K562 (cell line): Measurements from ENCODE around the gene RIMS3. TPM values are rescaled to one million over a fixed set of nuclear protein-coding genes. Genes with fewer than 3 reads are reported as not detected.
A peak's percentile ranks its signal among the peaks of the same experiment; 100 is the strongest.

Experiments
- BRD4 ChIP-seq: fragments of 200-600 bp; sonication (generic); IDR thresholded peaks from 2 replicates; pipeline ENCODE4 v1.6.1; 2017; ENCODE audit warnings: inconsistent platforms
- BRD9 ChIP-seq: fragments of 450-650 bp; IDR thresholded peaks from 2 replicates; pipeline ENCODE4 v1.6.1; 2018; ENCODE audit warnings: low read depth; ENCODE audit not compliant: partially characterized antibody
- CEBPG ChIP-seq, 3 experiments: fragments of 200-800 bp in 1 of 3; sonication (Bioruptor generic) in 1 of 3; sonication (generic) in 1 of 3; formaldehyde crosslinking in 1 of 3; IDR thresholded peaks in 2 of 3; conservative IDR thresholded peaks in 1 of 3; 2 replicates each; pipeline versions ENCODE4 v1.6.1 to v1.8.0; 2016 to 2022; ENCODE audit warnings: missing compliant biosample characterization in 2 of 3, missing genetic modification characterization in 2 of 3, mild to moderate bottlenecking in 1 of 3, missing genetic modification reagents in 1 of 3
- ELK3 ChIP-seq: fragments of 450-650 bp; formaldehyde crosslinking; IDR thresholded peaks from 2 replicates; pipeline ENCODE4 v1.4.0; 2020; ENCODE audit warnings: mild to moderate bottlenecking
- FUS ChIP-seq: fragments of 200-400 bp; formaldehyde crosslinking; optimal IDR thresholded peaks from 2 replicates; pipeline ENCODE3; 2017; ENCODE audit warnings: low read depth, low read length
- GATAD2A ChIP-seq: fragments of 450-650 bp; IDR thresholded peaks from 2 replicates; pipeline ENCODE4 v1.6.1; 2017
- GMEB1 ChIP-seq: fragments of 250-450 bp; sonication (Bioruptor Pico); IDR thresholded peaks from 2 replicates; pipeline ENCODE4 v1.4.0; 2020; ENCODE audit warnings: mild to moderate bottlenecking
- GTF2E2 ChIP-seq: fragments of 200-800 bp; sonication (Bioruptor generic); IDR thresholded peaks from 2 replicates; pipeline ENCODE4 v1.6.1; 2016; ENCODE audit warnings: missing genetic modification characterization, missing compliant biosample characterization
- HIVEP1 ChIP-seq: fragments of 250-450 bp; sonication (Bioruptor Pico); IDR thresholded peaks from 2 replicates; pipeline ENCODE4 v1.4.0; 2020; ENCODE audit warnings: mild to moderate bottlenecking
- IRF2 ChIP-seq: sonication (generic); formaldehyde crosslinking; IDR thresholded peaks from 2 replicates; pipeline ENCODE4 v1.8.1; 2022; ENCODE audit warnings: mild to moderate bottlenecking, missing genetic modification reagents
- KDM5B ChIP-seq: fragments of 200-600 bp; sonication (generic); IDR thresholded peaks from 2 replicates; pipeline ENCODE4 v1.6.1; 2012; ENCODE audit warnings: low read depth, mild to moderate bottlenecking, moderate library complexity, low read length, control low read depth, inconsistent platforms; ENCODE audit not compliant: insufficient replicate concordance
- MAFF ChIP-seq: IDR thresholded peaks from 2 replicates; pipeline ENCODE4 v1.6.1; 2012; ENCODE audit warnings: low read length, improper control_type of control experiment
- NCOR1 ChIP-seq: fragments of 450-650 bp; IDR thresholded peaks from 2 replicates; pipeline ENCODE4 v1.6.1; 2016; ENCODE audit warnings: mild to moderate bottlenecking, moderate library complexity
- NFIC ChIP-seq: fragments of 450-650 bp; IDR thresholded peaks from 2 replicates; pipeline ENCODE4 v1.6.1; 2017; ENCODE audit warnings: mild to moderate bottlenecking, inconsistent platforms
- NFXL1 ChIP-seq: fragments of 450-650 bp; formaldehyde crosslinking; IDR thresholded peaks from 2 replicates; pipeline ENCODE4 v1.4.0; 2021; ENCODE audit warnings: mild to moderate bottlenecking
- NR3C1 ChIP-seq: sonication (generic); formaldehyde crosslinking; IDR thresholded peaks from 2 replicates; pipeline ENCODE4 v1.8.1; 2022; ENCODE audit warnings: missing genetic modification reagents
- RBFOX2 ChIP-seq: fragments of 200-400 bp; formaldehyde crosslinking; IDR thresholded peaks from 2 replicates; pipeline ENCODE4 v1.6.1; 2017; ENCODE audit warnings: low read depth, mild to moderate bottlenecking, low read length, moderate library complexity
- SAFB2 ChIP-seq: fragments of 200-400 bp; formaldehyde crosslinking; IDR thresholded peaks from 2 replicates; pipeline ENCODE4 v1.6.1; 2018; ENCODE audit warnings: borderline replicate concordance, low read length, low read depth, moderate library complexity; ENCODE audit not compliant: severe bottlenecking
- SAP30 ChIP-seq: fragments of 200-600 bp; sonication (generic); IDR thresholded peaks from 2 replicates; pipeline ENCODE4 v1.6.1; 2012; ENCODE audit warnings: borderline replicate concordance, low read depth, mild to moderate bottlenecking, moderate library complexity, low read length, control low read depth, inconsistent platforms; ENCODE audit not compliant: insufficient read depth, poor library complexity, severe bottlenecking
- SMC3 ChIP-seq: conservative IDR thresholded peaks from 2 replicates; pipeline ENCODE4 v1.6.1; 2011; ENCODE audit warnings: low read depth, low read length, improper control_type of control experiment; ENCODE audit not compliant: insufficient read depth
- SNAPC5 ChIP-seq: fragments of 250-450 bp; sonication (Bioruptor Pico); IDR thresholded peaks from 2 replicates; pipeline ENCODE4 v1.8.0; 2021; ENCODE audit warnings: moderate library complexity, mild to moderate bottlenecking, inconsistent platforms
- TAF7 ChIP-seq: fragments of 450-650 bp; IDR thresholded peaks from 2 replicates; pipeline ENCODE4 v1.6.1; 2016; ENCODE audit warnings: missing genetic modification characterization, missing compliant biosample characterization
- XRCC5 ChIP-seq: fragments of 200-400 bp; formaldehyde crosslinking; IDR thresholded peaks from 2 replicates; pipeline ENCODE4 v1.6.1; 2017; ENCODE audit warnings: low read depth, mild to moderate bottlenecking, low read length
- YY1 ChIP-seq, 3 experiments: IDR thresholded peaks; 2 replicates each; pipeline ENCODE4 v1.6.1; 2011; ENCODE audit warnings: low read length in 2 of 3, mild to moderate bottlenecking in 2 of 3, moderate library complexity in 2 of 3, borderline replicate concordance in 1 of 3, control low read depth in 1 of 3, low read depth in 1 of 3; ENCODE audit not compliant: insufficient read depth in 3 of 3, insufficient replicate concordance in 2 of 3, control insufficient read depth in 1 of 3, insufficient read length in 1 of 3; ENCODE audit errors: extremely low read depth in 1 of 3
- ZNF75A ChIP-seq: fragments of 450-650 bp; formaldehyde crosslinking; IDR thresholded peaks from 2 replicates; pipeline ENCODE4 v1.4.0; 2020; ENCODE audit warnings: mild to moderate bottlenecking
- polyA plus RNA-seq, 8 experiments: library from polyadenylated mRNA; depleted of rRNA in 4 of 8; stranded (reverse) in 5 of 8; unstranded in 3 of 8; fragments of >200 nt; fragmentation: Nextera tagmentation in 2 of 8; fragmentation: Illumina TruSeq in 1 of 8; extraction: Ambion mirVana in 2 of 8; extraction: Trizol in 1 of 8; gene quantifications; 2 replicates each; pipeline versions ENCODE4 v1.2.1 to v1.2.3, GENCODE V29; 2011 to 2014; ENCODE audit warnings: inconsistent platforms in 1 of 8, missing spikeins in 1 of 8
- total RNA-seq, 7 experiments: library from RNA; depleted of rRNA in 6 of 7; stranded (reverse); fragments of >200 nt in 6 of 7; fragmentation: Illumina TruSeq in 2 of 7; extraction: Trizol in 2 of 7; gene quantifications; 2 replicates each; pipeline versions ENCODE4 v1.2.1 to v1.2.3, GENCODE V29; 2011 to 2021; ENCODE audit warnings: low replicate concordance in 1 of 7

RIMS3 gene
- total and polyA plus RNA-seq, 9 of the 15 experiments (the other 6 are each of a cell fraction or from before 2014, with no cell fraction given), result 0.06 to 1.2 (median 0.59) TPM

GRCh38 chr1:40630488-40631223 is 34.8 kb downstream of the RIMS3 start (continued):
- TF ChIP-seq KDM5B (no peak), RBFOX2 (no peak), SMC3 (peak; percentile 81), ELK3 (CRISPR knock-in tag) (no peak), FUS (no peak), NCOR1 (no peak), GMEB1 (CRISPR knock-in tag) (no peak), YY1 (IDR thresholded peaks at IDR 0.05; ENCODE audit: borderline replicate concordance in 1 of 3, control insufficient read depth in 1 of 3, extremely low read depth in 1 of 3, insufficient read depth in 3 of 3, insufficient read length in 1 of 3, insufficient replicate concordance in 2 of 3, low read depth in 1 of 3, low read length in 2 of 3) (peak in 2 of 3 experiments; percentile 51 to 80), BRD9 (no peak), ZNF75A (no peak), CEBPG (CRISPR knock-in tag; IDR thresholded peaks at IDR 0.05) (no peak), CEBPG (tag; conservative IDR thresholded peaks at IDR 0.05 in 1 of 2, IDR thresholded peaks at IDR 0.05 in 1 of 2) (no peak), XRCC5 (peak; percentile 69; the same call in 1 of the 2 replicates), NR3C1 (CRISPR knock-in tag) (no peak), HIVEP1 (CRISPR knock-in tag) (no peak), BRD4 (no peak), MAFF (no peak), GATAD2A (no peak), SNAPC5 (CRISPR knock-in tag) (no peak), GTF2E2 (tag) (no peak), SAP30 (no peak), TAF7 (no peak), NFXL1 (CRISPR knock-in tag) (no peak), SAFB2 (no peak), IRF2 (CRISPR knock-in tag) (no peak), NFIC (no peak)
